NCI-H510A (cell line): ENCODE results near the gene PTGES3.
A peak's percentile ranks its signal among the peaks of the same experiment; 100 is the strongest.
"Not testable (repeated sequence)": the region's sequence is repeated elsewhere in the genome, so short reads cannot be mapped to it uniquely, and the experiment has no call there.

Experiments
- DNase-seq: peaks from one replicate; lab custom pipeline; 2025; lab: John Stamatoyannopoulos, UW

PTGES3 gene, protein sequence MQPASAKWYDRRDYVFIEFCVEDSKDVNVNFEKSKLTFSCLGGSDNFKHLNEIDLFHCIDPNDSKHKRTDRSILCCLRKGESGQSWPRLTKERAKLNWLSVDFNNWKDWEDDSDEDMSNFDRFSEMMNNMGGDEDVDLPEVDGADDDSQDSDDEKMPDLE

DNA sequence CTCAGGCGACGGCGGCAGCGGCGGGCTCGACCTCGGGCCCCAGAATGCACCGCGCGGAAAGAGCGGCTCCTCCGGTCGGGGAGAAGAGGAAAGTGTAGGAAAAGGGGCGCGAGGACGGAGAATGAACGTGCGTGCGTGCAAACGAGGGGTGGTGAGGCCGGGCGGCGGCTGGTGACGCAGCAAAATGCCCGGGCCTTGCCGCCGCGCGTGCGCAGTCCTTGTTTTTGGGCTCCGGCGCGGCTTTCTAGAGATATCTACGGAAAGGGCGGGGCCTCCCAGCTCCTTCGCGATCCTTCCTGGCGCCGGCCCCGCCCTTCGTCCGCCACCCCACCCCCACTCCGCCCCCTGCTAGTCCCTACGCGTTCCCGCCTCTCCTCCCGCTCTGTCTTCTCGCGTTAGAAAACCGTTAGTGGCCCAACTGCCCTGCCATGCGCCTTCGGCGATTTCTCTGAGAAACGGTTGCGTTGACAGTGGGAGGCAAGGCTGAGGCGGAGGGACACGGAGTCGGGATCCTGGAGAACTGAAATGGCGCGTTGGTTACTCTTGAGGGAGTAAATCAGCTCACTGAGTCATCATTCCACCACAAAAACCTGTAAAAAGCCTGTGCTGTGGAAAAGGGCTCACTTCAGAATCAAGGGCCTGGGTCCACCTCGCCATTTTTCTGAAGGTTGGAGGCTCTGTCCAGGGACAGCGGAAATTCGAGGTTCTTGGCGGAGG, at the start of gene PTGES3:
TSS of gene PTGES3 (minus strand) at position 156 of the 717 bp plus-strand sequence. CDS start 285 bp downstream, outside the sequence.
- peak; percentile 96 for DNase-seq

- DNase-seq, result no peak
Measured at GRCh38 chr12:56728139-56728861, 40.2 kb upstream of the PTGES3 start.

DNA sequence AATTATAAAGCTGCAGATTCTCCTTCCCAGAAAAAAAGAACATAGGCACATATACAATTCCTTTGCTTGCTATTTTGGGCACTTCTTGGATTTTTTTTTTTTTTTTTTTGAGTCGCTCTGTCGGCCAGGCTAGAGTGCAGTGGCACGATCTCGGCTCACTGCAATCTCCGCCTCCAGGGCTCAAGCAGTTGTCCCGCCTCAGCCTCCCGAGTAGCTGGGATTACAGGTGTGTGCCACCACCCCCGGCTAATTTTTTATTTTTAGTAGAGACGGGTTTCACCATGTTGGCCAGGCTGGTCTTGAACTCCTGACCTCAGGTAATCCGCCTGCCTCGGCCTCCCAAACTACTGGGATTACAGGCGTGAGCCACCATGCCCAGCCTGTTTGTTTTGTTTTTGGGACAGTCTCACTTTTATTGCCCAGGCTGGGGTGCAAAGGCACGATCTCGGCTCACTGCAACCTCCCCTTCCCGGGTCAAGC, 38.2 kb upstream of the PTGES3 start:
- not testable (repeated sequence) for DNase-seq

DNA sequence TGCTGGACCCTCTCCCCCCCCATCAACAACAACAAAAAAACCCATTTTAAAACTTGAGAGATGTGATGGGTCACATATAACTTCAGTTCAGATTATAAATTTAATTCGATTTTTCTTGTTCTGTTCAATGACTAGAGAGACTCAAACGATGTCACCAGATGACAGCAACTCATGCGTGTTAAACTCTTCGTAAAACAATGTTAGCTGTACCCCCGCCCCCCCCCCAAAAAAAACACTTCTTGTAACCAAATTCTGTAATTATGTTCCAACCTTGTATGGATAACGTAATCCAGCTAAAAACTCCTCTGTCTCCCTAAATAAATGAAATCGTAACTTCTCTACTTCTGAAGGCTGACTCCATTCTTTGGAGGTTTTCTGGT, 37.6 kb upstream of the PTGES3 start:
- DNase-seq, result no peak

GRCh38 chr12:56724972-56725722, 37.1 kb upstream of the PTGES3 start, which contains the start of gene NACA:
NACA (minus strand) TSS chr12:56725299; CDS start chr12:56724521, 778 bp downstream.
- DNase-seq, result peak; percentile 96

- no peak for DNase-seq
Measured at GRCh38 chr12:56724701-56724971, 36.6 kb upstream of the PTGES3 start.

GRCh38 chr12:56723889-56724700, 36.0 kb upstream of the PTGES3 start:
- DNase-seq, result no peak

GRCh38 chr12:56723352-56723751, 35.3 kb upstream of the PTGES3 start:
- DNase-seq, result no peak

DNA sequence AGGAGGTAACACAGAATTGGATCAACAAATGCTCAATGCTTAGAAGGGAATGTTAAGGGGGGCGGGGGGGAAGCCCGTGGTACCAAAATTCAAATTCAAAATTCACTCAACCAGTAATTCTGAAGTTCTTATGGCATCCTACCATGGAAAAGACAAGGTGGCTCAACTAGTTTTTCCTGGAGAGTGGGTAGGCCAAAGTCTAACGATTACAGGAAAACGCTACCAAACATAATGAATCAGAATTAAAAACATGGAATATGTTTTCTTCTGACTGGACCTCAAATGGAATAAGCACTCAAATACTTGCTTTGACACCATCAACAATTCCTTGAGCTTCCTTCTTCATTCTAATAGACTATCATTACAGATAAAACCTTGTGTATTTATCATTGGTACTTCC, 34.7 kb upstream of the PTGES3 start:
- no peak for DNase-seq

DNA sequence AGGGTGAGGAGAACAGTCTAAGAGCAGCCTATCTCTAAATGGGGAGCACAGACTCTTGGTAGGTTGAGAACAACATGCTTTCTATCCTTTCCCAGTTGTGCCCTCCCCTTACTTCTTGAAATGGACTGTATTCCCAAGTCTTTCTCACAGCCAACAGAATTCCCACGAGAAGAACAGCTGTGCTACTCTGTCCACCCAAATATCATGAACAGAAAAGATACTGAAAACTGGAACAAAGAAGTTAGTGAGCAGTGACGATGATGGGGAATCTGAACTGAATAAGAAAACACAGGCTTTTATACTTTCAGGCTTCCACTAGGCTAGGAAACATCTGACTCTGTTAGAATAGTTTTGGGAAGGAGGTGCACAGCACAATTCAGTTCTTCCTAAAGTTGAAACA, 33.6 kb upstream of the PTGES3 start:
- no peak for DNase-seq

DNA sequence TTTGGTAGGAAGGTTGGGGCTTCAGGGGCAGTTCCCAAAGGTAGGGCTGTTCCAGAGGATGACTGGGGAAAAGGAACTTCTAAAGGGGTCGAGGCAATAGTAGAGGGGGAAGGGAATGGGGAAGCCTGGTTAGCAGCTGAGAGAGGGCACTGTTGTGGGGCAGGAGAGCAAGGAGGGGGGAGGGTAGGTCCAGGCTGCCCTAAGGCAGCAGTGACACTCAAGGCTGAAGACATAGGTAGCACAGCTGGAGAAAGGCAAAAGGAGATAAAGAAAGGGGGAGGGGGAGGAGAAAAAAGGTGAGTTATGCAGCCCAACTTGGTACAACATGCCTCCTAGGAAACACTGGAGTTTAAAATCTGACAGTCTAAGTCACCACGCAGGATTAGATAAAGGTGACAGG, 33.1 kb upstream of the PTGES3 start:
- no peak for DNase-seq

- DNase-seq, result no peak
Measured at GRCh38 chr12:56720731-56721151, 32.7 kb upstream of the PTGES3 start.

GRCh38 chr12:56719056-56719455, 31.0 kb upstream of the PTGES3 start:
- no peak for DNase-seq

DNA sequence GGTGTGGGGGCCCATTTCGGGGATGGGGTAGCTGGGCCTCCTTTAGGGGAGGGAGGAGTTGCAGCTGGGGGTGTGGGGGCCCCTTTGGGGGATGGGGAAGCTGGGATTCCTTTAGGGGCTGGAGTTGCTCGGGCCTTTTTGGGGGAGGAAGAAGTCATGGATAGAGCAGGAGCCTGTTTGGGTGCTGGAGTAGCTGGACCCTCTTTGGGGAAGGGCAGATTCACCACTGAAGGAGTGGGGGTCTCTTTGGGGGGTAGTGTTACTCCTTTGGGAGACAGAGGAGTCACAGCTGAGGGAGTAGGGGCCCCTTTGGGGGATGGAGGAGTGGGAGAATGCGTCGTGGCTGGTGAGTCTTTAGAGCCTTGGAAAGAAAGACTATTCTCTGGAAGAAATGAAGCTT, 30.6 kb upstream of the PTGES3 start:
- no peak for DNase-seq

- no peak for DNase-seq
Measured at GRCh38 chr12:56718149-56718548, 30.1 kb upstream of the PTGES3 start.

GRCh38 chr12:56716933-56717880, 29.1 kb upstream of the PTGES3 start:
- DNase-seq, result no peak

- no peak for DNase-seq
Measured at GRCh38 chr12:56716458-56716857, 28.4 kb upstream of the PTGES3 start.

DNA sequence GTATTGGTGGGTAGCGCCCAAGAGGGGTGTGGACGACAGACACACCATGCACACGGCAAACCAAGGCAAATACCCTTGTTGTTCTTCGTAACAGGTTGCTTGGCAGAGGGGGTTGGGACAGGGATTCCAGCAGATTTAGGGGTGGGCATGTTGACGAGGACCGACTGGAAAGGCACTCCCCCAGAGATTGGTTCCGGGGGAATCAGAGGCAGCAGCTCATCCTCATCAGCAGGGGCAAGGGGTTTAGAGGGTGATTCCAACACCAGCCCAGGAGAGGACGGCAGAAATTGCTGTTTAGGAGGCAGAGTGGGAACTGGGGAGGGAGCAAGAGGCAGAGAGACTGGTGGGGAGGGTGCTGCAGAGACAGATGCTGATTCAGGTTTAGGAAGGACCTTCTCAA, 27.7 kb upstream of the PTGES3 start:
- no peak for DNase-seq

- DNase-seq, result no peak
Measured at GRCh38 chr12:56714431-56714929, 26.4 kb upstream of the PTGES3 start.

- no peak for DNase-seq
Measured at GRCh38 chr12:56713345-56713744, 25.3 kb upstream of the PTGES3 start.
